Esophagus muscularis mucosa (tissue), 2 donors: ENCODE measurements around the gene CCDC12.

Experiments
- POLR2A ChIP-seq: fragments of 450-650 bp; IDR thresholded peaks from one replicate; pipeline ENCODE4 v1.6.1; 2017; ENCODE audit warnings: antibody characterized with exemption, moderate library complexity, mild to moderate bottlenecking, low read depth
- POLR2AphosphoS5 ChIP-seq, 2 donors: sonication (generic); formaldehyde crosslinking; IDR thresholded peaks; one replicate each; pipeline ENCODE4 v1.6.1; 2017; ENCODE audit warnings: antibody characterized with exemption in 2 of 2

DNA sequence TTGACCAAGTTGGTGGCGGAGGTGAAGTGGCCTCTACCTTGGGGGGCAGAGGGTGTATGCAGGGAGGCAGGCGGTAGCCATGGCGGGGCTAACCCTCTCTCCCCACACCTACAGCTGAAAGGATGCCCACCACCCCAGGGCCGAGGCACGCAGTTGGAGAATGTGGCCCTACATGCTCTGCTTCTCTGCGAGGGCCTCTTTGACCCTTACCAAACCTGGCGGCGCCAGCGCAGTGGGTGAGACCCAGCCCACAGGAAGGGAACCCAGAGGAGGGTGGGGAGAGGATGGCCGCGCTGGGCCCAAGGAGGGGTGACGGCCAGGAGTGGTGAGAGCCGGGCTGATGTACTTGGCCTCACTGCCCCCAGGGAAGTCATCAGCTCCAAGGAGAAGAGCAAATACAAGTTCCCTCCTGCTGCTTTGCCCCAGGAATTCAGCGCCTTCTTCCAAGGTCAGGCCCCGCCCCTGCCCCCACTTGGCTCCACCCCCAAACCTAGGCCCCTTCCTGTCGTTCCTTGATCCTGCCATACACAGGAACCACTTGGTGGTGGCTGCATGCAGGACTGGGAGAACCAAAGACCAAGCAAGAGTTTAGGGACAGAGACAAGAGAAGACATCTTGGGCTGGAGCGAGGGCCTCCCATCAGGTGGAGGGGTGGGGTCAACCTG, 12.7 kb upstream of the CCDC12 start:
- TF ChIP-seq POLR2A (no peak), POLR2AphosphoS5 (IDR thresholded peaks at IDR 0.05) (no peak)
